GM12878 (cell line): ENCODE measurements around the gene PRELID2. TPM values are rescaled to one million over a fixed set of nuclear protein-coding genes. Genes with fewer than 3 reads are reported as not detected.

Source experiments
- ATAC-seq: fragments of 200-7000 bp; cut with Tn5 transposase; 3 replicates; pipeline ENCODE4 v1.9.1; 2020; ENCODE audit warnings: mild to moderate bottlenecking, moderate library complexity
- BruUV-seq: library from RNA; stranded (reverse); fragments of 400-500 nt; replicated peaks from 2 replicates; lab custom pipeline; 2021; lab: Mats Ljungman, UMichigan
- CTCF ChIA-PET: fragments of 300-600 bp; sonication (Branson Sonifier 250); formaldehyde crosslinking; extraction: SDS; loops from one replicate; lab custom pipeline; 2021; ENCODE audit warnings: inconsistent platforms; lab: Yijun Ruan, JAX
- POLR2A ChIA-PET: fragments of 350-600 bp; formaldehyde crosslinking; extraction: SDS; loops from one replicate; lab custom pipeline; 2021; ENCODE audit warnings: inconsistent platforms; lab: Charles Lee
- RAD21 ChIA-PET: fragments of 300-600 bp; sonication (Branson Sonifier 250); formaldehyde crosslinking; loops from one replicate; lab custom pipeline; 2023; ENCODE audit warnings: antibody characterized with exemption; ENCODE audit not compliant: unreplicated experiment; lab: Charles Lee
- SMC1A ChIA-PET: fragments of 300-600 bp; sonication (Branson Sonifier 250); formaldehyde crosslinking; loops from one replicate; lab custom pipeline; 2023; ENCODE audit not compliant: unreplicated experiment, uncharacterized antibody; lab: Charles Lee
- DNase-seq: peaks from one replicate; pipeline ENCODE4 v3.0.0-alpha.2; 2011; ENCODE audit warnings: low read depth, low spot score
- FAIRE-seq: peaks from 3 replicates; lab custom pipeline; 2011; peaks lifted over from hg19 to GRCh38; lab: Jason Lieb, UNC
- H2AFZ ChIP-seq: 2 replicates; pipeline ENCODE4 v1.6.0; 2011; ENCODE audit warnings: low read depth, low read length, control low read depth; ENCODE audit not compliant: control insufficient read depth
- H3K27ac ChIP-seq: 2 replicates; pipeline ENCODE4 v1.5.1; 2011; ENCODE audit warnings: control low read depth; ENCODE audit not compliant: control insufficient read depth, insufficient read depth
- H3K27me3 ChIP-seq, 2 experiments: replicated peaks in 1 of 2; 2 replicates each; pipeline versions ENCODE4 v1.6.0 to v1.6.1; 2011; ENCODE audit warnings: low read length in 1 of 2; ENCODE audit not compliant: control insufficient read depth in 2 of 2, insufficient read depth in 2 of 2
- H3K36me3 ChIP-seq, 2 experiments: 2 replicates each; pipeline ENCODE4 v1.5.1; 2011; ENCODE audit warnings: low read length in 1 of 2; ENCODE audit not compliant: control insufficient read depth in 2 of 2, insufficient read depth in 2 of 2
- H3K4me1 ChIP-seq: 2 replicates; pipeline ENCODE4 v1.6.1; 2011; ENCODE audit warnings: mild to moderate bottlenecking, low read length, moderate library complexity, mixed read lengths; ENCODE audit not compliant: control insufficient read depth, insufficient read depth
- H3K4me2 ChIP-seq: 2 replicates; pipeline ENCODE4 v1.6.0; 2011; ENCODE audit warnings: control low read depth; ENCODE audit not compliant: control insufficient read depth, insufficient read depth
- H3K4me3 ChIP-seq: fragments of 200-600 bp; sonication (generic); 2 replicates; pipeline ENCODE4 v1.5.1; 2016
- H3K79me2 ChIP-seq: 2 replicates; pipeline ENCODE4 v1.6.0; 2011; ENCODE audit warnings: low read length; ENCODE audit not compliant: control insufficient read depth, insufficient read depth
- H3K9ac ChIP-seq: 2 replicates; pipeline ENCODE4 v1.8.0; 2011; ENCODE audit warnings: low read length, control low read depth, mixed read lengths; ENCODE audit not compliant: control insufficient read depth, insufficient read depth
- H3K9me3 ChIP-seq: replicated peaks from 3 replicates; pipeline ENCODE4 v1.5.1; 2011; ENCODE audit warnings: mild to moderate bottlenecking, low read length; ENCODE audit not compliant: control insufficient read depth, insufficient read depth
- H4K20me1 ChIP-seq: 2 replicates; pipeline ENCODE4 v1.6.0; 2011; ENCODE audit not compliant: control insufficient read depth, insufficient read depth
- CREM ChIP-seq: IDR thresholded peaks from 2 replicates; pipeline ENCODE4 v1.6.1; 2014; ENCODE audit warnings: antibody characterized with exemption, low read depth
- HDAC2 ChIP-seq: fragments of 200-600 bp; sonication (generic); IDR thresholded peaks from 2 replicates; pipeline ENCODE4 v1.6.1; 2017
- HDAC6 ChIP-seq: fragments of 200-600 bp; sonication (generic); IDR thresholded peaks from one replicate; pipeline ENCODE4 v1.8.0; 2017; ENCODE audit warnings: antibody characterized with exemption; ENCODE audit not compliant: unreplicated experiment
- MEF2B ChIP-seq: fragments of 450-650 bp; IDR thresholded peaks from 2 replicates; pipeline ENCODE4 v1.6.1; 2018; ENCODE audit warnings: mild to moderate bottlenecking, moderate library complexity; ENCODE audit not compliant: partially characterized antibody, poor library complexity, severe bottlenecking
- NR2C1 ChIP-seq: fragments of 450-650 bp; IDR thresholded peaks from 2 replicates; pipeline ENCODE4 v1.6.1; 2017; ENCODE audit warnings: antibody characterized with exemption, mild to moderate bottlenecking, moderate library complexity
- PAX8 ChIP-seq: fragments of 450-650 bp; IDR thresholded peaks from 2 replicates; pipeline ENCODE4 v1.6.1; 2017; ENCODE audit warnings: mild to moderate bottlenecking, moderate library complexity
- POU2F2 ChIP-seq: IDR thresholded peaks from 3 replicates; pipeline ENCODE4 v1.6.1; 2011; ENCODE audit warnings: low read depth, mild to moderate bottlenecking, low read length, borderline replicate concordance
- YBX1 ChIP-seq: fragments of 450-650 bp; IDR thresholded peaks from 2 replicates; pipeline ENCODE4 v1.6.1; 2016; ENCODE audit warnings: antibody characterized with exemption
- ZBED1 ChIP-seq: IDR thresholded peaks from 2 replicates; pipeline ENCODE4 v1.6.1; 2016; ENCODE audit warnings: borderline replicate concordance
- WGBS: methylation state at CpG from one replicate; pipeline ENCODE4 v1.1.6; 2016; ENCODE audit warnings: low lambda C conversion rate; ENCODE audit not compliant: insufficient replicate concordance, insufficient coverage; ENCODE audit errors: missing lambda C conversion rate; 5-methylcytosine and 5-hydroxymethylcytosine counted together
- in situ Hi-C: fragments of 300-500 bp; cut with MboI; formaldehyde crosslinking; loops from 9 replicates; pipeline ENCODE4 v1.14.3; 2018; ENCODE audit warnings: mixed read lengths
- intact Hi-C: fragments of 100-400 bp; cut with micrococcal nuclease; formaldehyde crosslinking; loops from one replicate; pipeline ENCODE4 v1.14.2; 2022; ENCODE audit not compliant: unreplicated experiment
- polyA plus RNA-seq, 11 experiments: library from polyadenylated mRNA; depleted of rRNA in 4 of 11; unstranded in 6 of 11; stranded (reverse) in 5 of 11; fragments of >200 nt; fragmentation: Nextera tagmentation in 4 of 11; fragmentation: Illumina TruSeq in 1 of 11; extraction: Ambion mirVana in 4 of 11; extraction: Trizol in 1 of 11; gene quantifications; 1 replicate in 1 of 11; 2 replicates in 10 of 11; pipeline versions ENCODE4 v1.2.1 to v1.2.3, GENCODE V29; 2011 to 2016; ENCODE audit warnings: inconsistent platforms in 2 of 11, missing spikeins in 2 of 11, low read depth in 1 of 11
- total RNA-seq, 4 experiments: library from RNA; depleted of rRNA in 3 of 4; stranded (reverse); fragments of >200 nt in 3 of 4; fragmentation: Illumina TruSeq in 1 of 4; extraction: Trizol in 1 of 4; gene quantifications; 2 replicates each; pipeline versions ENCODE4 v1.2.1 to v1.2.3, GENCODE V29; 2013 to 2021
- TF ChIP-seq, protein P1 (sequence below): fragments of 150-350 bp; IDR thresholded peaks from 2 replicates; pipeline ENCODE4 v1.6.1; 2014; ENCODE audit warnings: mild to moderate bottlenecking, low read depth, low read length

Gene PRELID2
- total and polyA plus RNA-seq, 10 of the 15 experiments (the other 5 are each of a cell fraction or from before 2014, with no cell fraction given), result 0.07 to 0.31 (median 0.13) TPM; not detected in 5

DNA sequence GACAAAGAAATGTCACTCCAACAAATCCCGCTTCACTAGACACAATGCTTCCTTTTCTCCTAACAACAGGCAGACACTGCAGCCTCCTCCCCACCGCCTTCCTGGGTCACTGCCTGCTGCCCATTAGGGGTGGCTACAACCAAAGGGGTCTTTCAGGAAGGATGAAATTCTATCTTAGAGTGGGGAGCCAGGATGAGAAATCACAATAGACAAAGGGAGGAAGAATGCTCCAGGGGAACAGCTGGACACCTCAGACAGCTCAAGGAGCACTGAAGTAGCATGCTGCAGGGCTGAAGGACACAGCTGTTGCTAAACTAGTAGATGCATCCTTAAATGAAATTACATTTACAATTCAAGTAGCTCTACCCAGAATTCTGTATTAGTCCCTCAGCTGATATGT is 54.2 kb downstream of the PRELID2 start:
- Histone ChIP-seq H3K36me3 (no peaks in the 10 kb centered on the region), H2AFZ (no peak overlapping the region), H4K20me1 (no peaks in the 10 kb centered on the region), H3K9ac (no peak overlapping the region), H3K79me2 (no peaks in the 10 kb centered on the region), H3K27me3 (no peaks in the 10 kb centered on the region), H3K9me3 (no peaks in the 10 kb centered on the region; the same call in 2 of the 3 replicates), H3K27ac (no peak overlapping the region), H3K4me1 (no peaks in the 10 kb centered on the region), H3K4me2 (no peak overlapping the region), H3K4me3 (no peak overlapping the region)
- intact Hi-C loops, result no loop called here
- POLR2A ChIA-PET, result no interaction called here
- DNase-seq, result no peak
- no peak for TF ChIP-seq PAX8
- no peak for TF ChIP-seq MEF2B
- no peak for TF ChIP-seq HDAC2
- TF ChIP-seq, protein P1, sequence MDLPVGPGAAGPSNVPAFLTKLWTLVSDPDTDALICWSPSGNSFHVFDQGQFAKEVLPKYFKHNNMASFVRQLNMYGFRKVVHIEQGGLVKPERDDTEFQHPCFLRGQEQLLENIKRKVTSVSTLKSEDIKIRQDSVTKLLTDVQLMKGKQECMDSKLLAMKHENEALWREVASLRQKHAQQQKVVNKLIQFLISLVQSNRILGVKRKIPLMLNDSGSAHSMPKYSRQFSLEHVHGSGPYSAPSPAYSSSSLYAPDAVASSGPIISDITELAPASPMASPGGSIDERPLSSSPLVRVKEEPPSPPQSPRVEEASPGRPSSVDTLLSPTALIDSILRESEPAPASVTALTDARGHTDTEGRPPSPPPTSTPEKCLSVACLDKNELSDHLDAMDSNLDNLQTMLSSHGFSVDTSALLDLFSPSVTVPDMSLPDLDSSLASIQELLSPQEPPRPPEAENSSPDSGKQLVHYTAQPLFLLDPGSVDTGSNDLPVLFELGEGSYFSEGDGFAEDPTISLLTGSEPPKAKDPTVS, result no peak
- no peak for TF ChIP-seq HDAC6
- TF ChIP-seq NR2C1, result no peak
- no peak for TF ChIP-seq ZBED1
- TF ChIP-seq CREM, result no peak
- no peak for TF ChIP-seq YBX1
- no peak for TF ChIP-seq POU2F2
- RAD21 ChIA-PET, result no interaction called here
- SMC1A ChIA-PET, result no interaction called here
- in situ Hi-C loops, result no loop called here
- CTCF ChIA-PET, result interaction anchor here (1.2 to 2.1 kb wide), 3 partner anchors 10 to 44 kb away, joined by 3 to 4 read pairs (median 3); no protein-coding TSS in a partner anchor
- 30% methylated on average over 2 of the region's 2 CpGs for WGBS
- no peak for FAIRE-seq
- no TSS peak for BruUV-seq
- no peak for ATAC-seq
